ENCODE measurements around the gene PTGR2.

DNA sequence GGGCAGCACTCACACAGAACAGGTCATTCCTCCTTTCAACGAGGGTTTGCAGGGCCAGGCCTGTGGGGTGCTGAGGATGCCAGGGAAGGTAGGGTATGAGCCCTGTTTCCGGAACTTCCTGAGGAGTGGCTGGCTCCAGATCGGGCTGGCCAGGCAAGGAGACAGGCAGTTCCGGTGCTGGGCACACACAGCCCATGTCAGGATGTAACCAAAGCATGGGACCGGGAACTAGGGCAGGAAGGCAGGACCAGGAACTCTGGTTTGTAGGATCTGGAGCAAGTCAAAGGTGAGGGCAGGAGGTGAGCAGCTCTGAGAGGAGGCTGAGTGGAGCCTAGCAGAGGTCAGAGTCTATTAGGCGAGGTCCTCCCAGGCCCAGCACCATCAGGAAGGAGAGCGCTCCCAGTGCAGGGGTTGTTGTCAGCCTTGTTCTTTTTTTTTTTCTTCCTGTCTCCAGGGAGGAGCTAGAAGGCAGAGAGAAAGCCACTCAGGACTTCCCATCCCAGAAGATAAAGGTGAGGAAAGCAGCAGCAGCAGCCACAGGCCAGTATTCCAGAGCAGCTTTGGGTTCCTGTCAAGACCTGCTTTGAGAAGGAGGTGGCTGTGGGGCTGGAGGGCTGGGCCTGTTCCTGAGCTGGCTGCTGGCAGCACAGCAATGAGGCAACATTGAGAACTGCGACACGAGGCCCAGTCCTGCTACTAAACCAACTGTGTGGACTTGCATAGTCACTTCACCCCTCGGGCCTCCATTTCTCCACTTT, 49.0 kb upstream of the PTGR2 start:
- TF ChIP-seq, protein P1, sequence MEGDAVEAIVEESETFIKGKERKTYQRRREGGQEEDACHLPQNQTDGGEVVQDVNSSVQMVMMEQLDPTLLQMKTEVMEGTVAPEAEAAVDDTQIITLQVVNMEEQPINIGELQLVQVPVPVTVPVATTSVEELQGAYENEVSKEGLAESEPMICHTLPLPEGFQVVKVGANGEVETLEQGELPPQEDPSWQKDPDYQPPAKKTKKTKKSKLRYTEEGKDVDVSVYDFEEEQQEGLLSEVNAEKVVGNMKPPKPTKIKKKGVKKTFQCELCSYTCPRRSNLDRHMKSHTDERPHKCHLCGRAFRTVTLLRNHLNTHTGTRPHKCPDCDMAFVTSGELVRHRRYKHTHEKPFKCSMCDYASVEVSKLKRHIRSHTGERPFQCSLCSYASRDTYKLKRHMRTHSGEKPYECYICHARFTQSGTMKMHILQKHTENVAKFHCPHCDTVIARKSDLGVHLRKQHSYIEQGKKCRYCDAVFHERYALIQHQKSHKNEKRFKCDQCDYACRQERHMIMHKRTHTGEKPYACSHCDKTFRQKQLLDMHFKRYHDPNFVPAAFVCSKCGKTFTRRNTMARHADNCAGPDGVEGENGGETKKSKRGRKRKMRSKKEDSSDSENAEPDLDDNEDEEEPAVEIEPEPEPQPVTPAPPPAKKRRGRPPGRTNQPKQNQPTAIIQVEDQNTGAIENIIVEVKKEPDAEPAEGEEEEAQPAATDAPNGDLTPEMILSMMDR (IDR thresholded peaks at IDR 0.05; ENCODE audit: insufficient read depth, low read depth, low read length), result no peak
- TF ChIP-seq EZH2 (IDR thresholded peaks at IDR 0.05; ENCODE audit: insufficient read depth, low read length), result no peak
